Measurements from ENCODE around the gene ADAMTS2. TPM values are rescaled to one million over a fixed set of nuclear protein-coding genes. Genes with fewer than 3 reads are reported as not detected.

ADAMTS2 gene
- total and polyA plus RNA-seq, 2 donors (not counting 3 experiments of a cell fraction or from before 2014, with no cell fraction given) = not detected

GRCh38 chr5:179221877-179222220, 123.4 kb downstream of the ADAMTS2 start:
- Histone ChIP-seq H3K9ac (replicated peaks; ENCODE audit: extremely low read depth, insufficient read depth, low read length) (no peak overlapping the region), H3K79me2 (ENCODE audit: control insufficient read depth, insufficient read depth, low read length) (no peaks in the 10 kb centered on the region), H3K36me3 (ENCODE audit: control insufficient read depth in 2 of 2, extremely low read depth in 1 of 2, insufficient read depth in 2 of 2, low read length in 2 of 2) (no peaks in the 10 kb centered on the region), H3K27me3 (ENCODE audit: control insufficient read depth in 2 of 2, insufficient read depth in 2 of 2, low read length in 2 of 2) (no peaks in the 10 kb centered on the region), H3K9me1 (replicated peaks; ENCODE audit: control insufficient read depth, extremely low read depth, insufficient read depth, low read length) (no peaks in the 10 kb centered on the region), H3K9me3 (replicated peaks; ENCODE audit: control insufficient read depth, insufficient read depth, low read length) (peaks cover 5% of the 10 kb centered on the region), H3K4me3 (replicated peaks in 1 of 3; ENCODE audit: insufficient read depth in 1 of 3, low read depth in 1 of 3, low read length in 3 of 3) (no peak overlapping the region), H3K4me1 (ENCODE audit: control insufficient read depth, extremely low read depth, insufficient read depth, low read length) (no peaks in the 10 kb centered on the region), H3K27ac (ENCODE audit: insufficient read depth, low read depth, low read length) (no peak overlapping the region), H3K4me2 (ENCODE audit: insufficient read depth, low read length) (no peak overlapping the region), H2AFZ (ENCODE audit: low read depth, low read length) (no peak overlapping the region), H4K20me1 (replicated peaks; ENCODE audit: control insufficient read depth, extremely low read depth, insufficient read depth, low read length) (no peaks in the 10 kb centered on the region)
- intact Hi-C loops (cut with micrococcal nuclease) = no loop called here
- DNase-seq (ENCODE audit: low read depth, low spot score) (no peak), FAIRE-seq (no peak)
- dilution Hi-C loops (cut with MboI; ENCODE audit: extremely low pct_ligation_motif_present, low sequenced_read_pairs) = no loop called here
- TF ChIP-seq CTCF (IDR thresholded peaks at IDR 0.05; ENCODE audit: extremely low read depth in 1 of 2, insufficient read depth in 1 of 2, low read depth in 1 of 2, low read length in 2 of 2) (no peak), MAX (IDR thresholded peaks at IDR 0.05; ENCODE audit: insufficient read depth, insufficient read length) (no peak)
- no TSS peak for BruUV-seq (replicated peaks)
- ChIA-PET CTCF (no interaction called here), POLR2A (no interaction called here)

GRCh38 chr5:179221196-179221876, 123.9 kb downstream of the ADAMTS2 start:
- DNase-seq (ENCODE audit: low read depth, low spot score) (no peak), FAIRE-seq (no peak)
- no peaks in the 10 kb centered on the region for H3K4me1 ChIP-seq (ENCODE audit: control insufficient read depth, extremely low read depth, insufficient read depth, low read length)
- BruUV-seq (replicated peaks) = no TSS peak
- dilution Hi-C loops (cut with MboI; ENCODE audit: extremely low pct_ligation_motif_present, low sequenced_read_pairs) (no loop called here), intact Hi-C loops (cut with micrococcal nuclease) (no loop called here)
- no peak overlapping the region for H3K4me2 ChIP-seq (ENCODE audit: insufficient read depth, low read length)
- peaks cover 5% of the 10 kb centered on the region for H3K9me3 ChIP-seq (replicated peaks; ENCODE audit: control insufficient read depth, insufficient read depth, low read length)
- no peak overlapping the region for H3K4me3 ChIP-seq (replicated peaks in 1 of 3; ENCODE audit: insufficient read depth in 1 of 3, low read depth in 1 of 3, low read length in 3 of 3)
- H3K9ac ChIP-seq (replicated peaks; ENCODE audit: extremely low read depth, insufficient read depth, low read length) = no peak overlapping the region
- no peaks in the 10 kb centered on the region for H3K9me1 ChIP-seq (replicated peaks; ENCODE audit: control insufficient read depth, extremely low read depth, insufficient read depth, low read length)
- POLR2A ChIA-PET = no interaction called here
- CTCF ChIA-PET = no interaction called here
- no peaks in the 10 kb centered on the region for H4K20me1 ChIP-seq (replicated peaks; ENCODE audit: control insufficient read depth, extremely low read depth, insufficient read depth, low read length)
- TF ChIP-seq POLR2A (IDR thresholded peaks at IDR 0.05; ENCODE audit: low read depth, low read length) (no peak), GATA2 (IDR thresholded peaks at IDR 0.05; ENCODE audit: insufficient read depth, insufficient read length, low read depth, low read length) (no peak), POLR2AphosphoS5 (IDR thresholded peaks at IDR 0.05; ENCODE audit: insufficient read depth, low read depth, low read length) (no peak), CTCF (IDR thresholded peaks at IDR 0.05; ENCODE audit: extremely low read depth in 1 of 2, insufficient read depth in 1 of 2, low read depth in 1 of 2, low read length in 2 of 2) (no peak), JUN (IDR thresholded peaks at IDR 0.05; ENCODE audit: borderline replicate concordance, insufficient read depth, insufficient read length, low read depth) (no peak), FOS (IDR thresholded peaks at IDR 0.05; ENCODE audit: borderline replicate concordance, insufficient read depth, low read length) (no peak), MYC (IDR thresholded peaks at IDR 0.05; ENCODE audit: low read depth, low read length) (no peak), EZH2 (IDR thresholded peaks at IDR 0.05; ENCODE audit: borderline replicate concordance, low read depth, low read length, severe bottlenecking) (no peak), MAX (IDR thresholded peaks at IDR 0.05; ENCODE audit: insufficient read depth, insufficient read length) (no peak)
- no peaks in the 10 kb centered on the region for H3K79me2 ChIP-seq (ENCODE audit: control insufficient read depth, insufficient read depth, low read length)
- no peaks in the 10 kb centered on the region for H3K36me3 ChIP-seq (ENCODE audit: control insufficient read depth in 2 of 2, extremely low read depth in 1 of 2, insufficient read depth in 2 of 2, low read length in 2 of 2)
- H3K27me3 ChIP-seq (ENCODE audit: control insufficient read depth in 2 of 2, insufficient read depth in 2 of 2, low read length in 2 of 2) = no peaks in the 10 kb centered on the region
- no peak overlapping the region for H3K27ac ChIP-seq (ENCODE audit: insufficient read depth, low read depth, low read length)
- no peak overlapping the region for H2AFZ ChIP-seq (ENCODE audit: low read depth, low read length)
